Adipose tissue (tissue), 3 donors: Measurements from ENCODE around the gene SMPX. TPM values are rescaled to one million over a fixed set of nuclear protein-coding genes. Genes with fewer than 3 reads are reported as not detected.

Source experiments
- H3K27ac ChIP-seq: one replicate; pipeline ENCODE4 v1.5.1; 2013; ENCODE audit warnings: low read depth, low read length
- WGBS, 3 donors: extraction: QIAGEN DNeasy Blood & Tissue Kit; methylation state at CpG; one replicate each; pipeline ENCODE4 v1.1.7; 2013; 5-methylcytosine and 5-hydroxymethylcytosine counted together
- polyA plus RNA-seq, 3 donors: library from polyadenylated mRNA; stranded (reverse); fragments of 200-250 nt; gene quantifications; one replicate each; pipeline ENCODE4 v1.2.3, GENCODE V29; 2013
- donor health status: healthy with polysubstance abuse.
- donor health status: Bipolar disorder and iron deficiency.
- donor health status: healthy.

The SMPX gene
- polyA plus RNA-seq, 3 donors, result 0.30 to 0.45 TPM; not detected in 1

- H3K27ac ChIP-seq, result no peak overlapping the region
- 45 to 49% (median 48%) methylated on average over 5 of the region's 5 CpGs for WGBS, 3 donors
Observed at GRCh38 chrX:21748235-21748634, 9.7 kb downstream of the SMPX start.

DNA sequence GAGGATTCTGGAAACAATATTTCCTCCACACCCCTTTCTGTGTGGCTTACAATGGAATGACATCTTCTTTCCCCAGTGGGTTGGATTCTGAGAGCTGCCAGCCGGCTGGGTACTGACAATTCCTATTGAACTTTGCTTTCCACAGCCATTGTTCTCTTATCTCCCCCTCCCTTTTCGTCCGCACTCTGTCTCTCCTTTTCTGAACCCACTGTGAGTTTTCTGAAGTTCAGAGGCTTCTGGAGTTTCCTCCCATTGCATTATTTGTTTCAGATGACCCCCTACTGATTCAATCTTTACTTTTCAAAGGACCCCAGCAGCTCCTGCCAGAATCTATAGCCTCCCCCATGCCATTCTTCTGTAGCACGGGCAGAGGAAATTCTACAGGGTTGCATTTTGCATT lies 10.4 kb downstream of the SMPX start:
- 27 to 36% (median 30%) methylated on average over 4 of the region's 4 CpGs for WGBS, 3 donors
- H3K27ac ChIP-seq, result no peak overlapping the region

GRCh38 chrX:21745756-21746155 lies 12.2 kb downstream of the SMPX start:
- 27 to 44% (median 27%) methylated on average over 4 of the region's 4 CpGs for WGBS, 3 donors
- no peak overlapping the region for H3K27ac ChIP-seq

GRCh38 chrX:21744721-21745120 lies 13.2 kb downstream of the SMPX start:
- no peak overlapping the region for H3K27ac ChIP-seq
- WGBS, 3 donors, result 26 to 67% (median 55%) methylated on average over 1 of the region's 1 CpG

GRCh38 chrX:21744060-21744459 lies 13.9 kb downstream of the SMPX start:
- WGBS, 3 donors, result 68 to 87% (median 72%) methylated on average over 3 of the region's 3 CpGs

GRCh38 chrX:21741869-21742701 lies 15.8 kb downstream of the SMPX start:
- H3K27ac ChIP-seq, result no peak overlapping the region
- 58 to 67% (median 58%) methylated on average over 6 of the region's 6 CpGs for WGBS, 3 donors

More at GRCh38 chrX:21744060-21744459, 13.9 kb downstream of the SMPX start:
- no peak overlapping the region for H3K27ac ChIP-seq

GRCh38 chrX:21741364-21741763 lies 16.6 kb downstream of the SMPX start:
- no peak overlapping the region for H3K27ac ChIP-seq

GRCh38 chrX:21740329-21741274 lies 17.3 kb downstream of the SMPX start:
- H3K27ac ChIP-seq, result no peak overlapping the region

DNA sequence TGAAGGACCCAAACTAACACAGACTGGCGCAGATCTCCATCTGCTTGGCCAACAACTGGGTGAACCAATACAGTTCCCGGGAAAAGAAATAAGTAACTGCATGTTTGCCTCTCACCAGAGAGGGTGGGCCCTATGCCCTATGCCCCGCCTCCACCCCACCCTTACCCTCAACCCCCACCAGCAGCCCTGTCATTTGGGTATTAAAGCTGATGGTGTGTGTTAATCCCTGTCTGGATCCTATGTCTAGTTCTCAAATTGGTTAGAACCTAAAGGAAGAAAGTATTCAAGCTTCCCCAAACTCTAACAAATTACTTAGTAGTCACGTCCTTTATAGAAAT lies 19.0 kb downstream of the SMPX start:
- 64 to 84% (median 82%) methylated on average over 4 of the region's 4 CpGs for WGBS, 3 donors
- no peak overlapping the region for H3K27ac ChIP-seq

More at GRCh38 chrX:21740329-21741274, 17.3 kb downstream of the SMPX start:
- 40 to 79% (median 62%) methylated on average over 1 of the region's 1 CpG for WGBS, 3 donors

DNA sequence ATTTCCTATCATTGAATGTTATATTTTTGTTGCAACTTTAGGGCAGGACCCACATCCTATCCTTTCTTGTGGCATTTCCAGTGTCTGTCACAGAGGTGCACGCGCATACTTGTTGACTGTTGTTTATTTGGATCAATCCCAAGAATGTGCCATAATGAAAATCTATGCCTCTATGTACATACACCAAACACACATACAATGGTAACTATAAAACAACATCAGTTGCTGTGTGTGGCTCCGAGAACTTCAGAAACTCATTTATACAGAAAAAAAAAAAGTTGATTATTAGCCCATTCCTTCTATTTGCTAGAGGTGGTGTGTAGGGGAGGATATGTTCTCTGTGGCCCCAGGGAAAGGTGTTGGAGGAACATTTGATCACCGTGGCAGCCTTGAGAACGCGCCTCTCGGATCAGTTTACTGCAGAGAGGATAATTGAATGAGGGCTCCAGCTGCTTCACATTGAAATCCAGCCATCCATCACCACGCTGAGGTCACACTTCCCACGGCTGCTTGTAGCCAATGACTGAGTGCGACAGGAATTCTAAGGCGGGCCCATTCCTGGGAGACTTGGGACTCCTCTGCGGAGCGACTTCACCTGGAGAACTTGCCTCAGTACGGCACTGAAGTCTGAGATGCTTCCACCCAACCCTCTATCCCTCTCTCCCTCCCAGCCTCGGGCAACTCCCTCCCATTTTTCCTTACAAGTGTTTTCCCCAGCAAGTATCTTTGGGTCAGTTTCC lies 19.5 kb downstream of the SMPX start:
- no peak overlapping the region for H3K27ac ChIP-seq
- 38 to 53% (median 49%) methylated on average over 15 of the region's 15 CpGs for whole genome bisulfite sequencing, 3 donors

DNA sequence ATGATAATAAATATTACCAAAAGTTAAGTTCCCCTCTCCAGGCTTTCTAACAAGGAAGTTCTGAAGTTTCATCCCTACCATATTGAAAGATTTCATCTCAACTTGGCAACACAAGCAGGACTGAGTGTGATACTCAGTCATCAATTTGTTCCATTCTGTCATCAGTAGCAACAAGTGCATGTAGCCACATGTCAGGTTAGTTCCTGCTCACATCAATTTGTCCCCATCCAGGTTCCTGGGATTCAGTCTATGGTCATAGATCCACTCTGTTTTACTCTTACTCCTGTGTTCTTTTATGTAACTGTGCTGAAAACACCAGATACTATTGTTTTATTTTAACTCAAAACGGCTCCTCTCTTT lies 22.2 kb downstream of the SMPX start:
- H3K27ac ChIP-seq, result no peak overlapping the region
- 70 to 84% (median 82%) methylated on average over 1 of the region's 1 CpG for WGBS, 3 donors

GRCh38 chrX:21735038-21735767 lies 22.7 kb downstream of the SMPX start:
- 40 to 48% (median 48%) methylated on average over 5 of the region's 5 CpGs for WGBS, 3 donors
- no peak overlapping the region for H3K27ac ChIP-seq

DNA sequence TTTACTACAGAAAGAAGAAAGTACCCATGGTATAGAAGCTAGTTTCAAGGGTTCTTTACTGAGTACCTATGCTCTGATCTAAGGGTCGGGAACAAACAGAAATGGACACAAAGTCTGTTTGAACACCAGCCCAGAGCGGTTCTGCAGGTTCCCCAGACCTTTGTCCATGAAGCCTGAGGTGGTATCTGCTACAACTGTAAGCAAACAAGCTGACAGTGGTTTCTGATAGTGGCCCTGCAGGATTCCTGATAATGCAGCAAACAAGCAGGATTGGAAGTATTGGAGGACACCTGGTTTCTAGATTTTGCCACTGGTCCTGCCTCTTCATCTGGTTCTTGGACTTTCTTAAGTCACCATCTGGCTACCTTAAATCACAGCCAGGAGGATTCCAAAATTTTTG lies 23.7 kb downstream of the SMPX start:
- H3K27ac ChIP-seq, result no peak overlapping the region

DNA sequence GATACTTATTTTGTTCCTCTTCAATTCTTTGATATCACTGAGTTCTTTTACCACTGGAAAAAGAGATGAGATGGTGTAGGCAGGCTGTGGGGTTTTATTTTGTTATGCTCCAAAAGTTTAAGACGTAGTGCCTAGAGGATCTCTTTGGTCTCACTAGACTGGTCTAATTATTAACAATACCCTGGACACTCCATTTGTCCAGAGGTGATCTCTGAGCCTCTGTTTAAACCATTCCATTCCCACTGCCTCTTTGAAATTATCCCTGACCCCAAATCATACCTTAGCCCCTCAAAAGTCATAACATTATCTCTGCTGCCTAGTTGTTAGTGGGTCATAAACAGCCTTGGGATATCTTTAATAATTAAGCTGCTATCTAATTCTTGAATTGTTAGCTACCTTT lies 24.2 kb downstream of the SMPX start:
- WGBS, 3 donors, result 68 to 100% (median 88%) methylated on average over 1 of the region's 1 CpG

More for the DNA sequence above, 23.7 kb downstream of the SMPX start:
- 23 to 78% (median 55%) methylated on average over 2 of the region's 2 CpGs for whole genome bisulfite sequencing, 3 donors

GRCh38 chrX:21730026-21730425 lies 27.9 kb downstream of the SMPX start:
- H3K27ac ChIP-seq, result no peak overlapping the region

More for the DNA sequence above, 24.2 kb downstream of the SMPX start:
- H3K27ac ChIP-seq, result no peak overlapping the region

- no peak overlapping the region for H3K27ac ChIP-seq
- 73 to 82% (median 78%) methylated on average over 3 of the region's 3 CpGs for WGBS, 3 donors
Observed at GRCh38 chrX:21728276-21728968, 29.5 kb downstream of the SMPX start.

- 54 to 66% (median 60%) methylated on average over 6 of the region's 6 CpGs for WGBS, 3 donors
- no peak overlapping the region for H3K27ac ChIP-seq
Observed at GRCh38 chrX:21725916-21726315, 32.0 kb downstream of the SMPX start.

DNA sequence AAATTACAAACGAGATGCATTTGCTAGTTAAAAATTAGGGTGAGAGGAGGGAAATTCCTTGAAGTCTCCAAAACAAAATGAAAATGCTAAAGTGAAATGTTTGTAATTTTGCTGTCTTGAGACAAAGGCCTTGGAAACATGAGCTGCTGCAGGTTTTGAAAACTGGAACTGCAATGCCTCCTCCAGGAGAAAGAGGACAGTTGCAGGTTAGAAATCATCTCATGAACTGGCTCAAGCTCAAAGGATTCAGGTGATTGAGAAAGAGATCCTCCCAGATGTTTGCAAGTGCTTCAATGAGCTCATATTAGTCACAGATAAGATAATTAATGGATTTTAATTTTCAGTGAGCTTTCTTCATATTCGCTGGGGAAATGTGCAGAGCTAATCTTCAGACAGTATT lies 32.4 kb downstream of the SMPX start:
- no peak overlapping the region for H3K27ac ChIP-seq
- WGBS, 3 donors, result 15 to 25% (median 17%) methylated on average over 2 of the region's 2 CpGs
